Measurements from ENCODE around the gene R3HDML.
"Not testable (repeated sequence)": the region's sequence is repeated elsewhere in the genome, so short reads cannot be mapped to it uniquely, and the experiment has no call there.

R3HDML gene, protein sequence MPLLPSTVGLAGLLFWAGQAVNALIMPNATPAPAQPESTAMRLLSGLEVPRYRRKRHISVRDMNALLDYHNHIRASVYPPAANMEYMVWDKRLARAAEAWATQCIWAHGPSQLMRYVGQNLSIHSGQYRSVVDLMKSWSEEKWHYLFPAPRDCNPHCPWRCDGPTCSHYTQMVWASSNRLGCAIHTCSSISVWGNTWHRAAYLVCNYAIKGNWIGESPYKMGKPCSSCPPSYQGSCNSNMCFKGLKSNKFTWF

DNA sequence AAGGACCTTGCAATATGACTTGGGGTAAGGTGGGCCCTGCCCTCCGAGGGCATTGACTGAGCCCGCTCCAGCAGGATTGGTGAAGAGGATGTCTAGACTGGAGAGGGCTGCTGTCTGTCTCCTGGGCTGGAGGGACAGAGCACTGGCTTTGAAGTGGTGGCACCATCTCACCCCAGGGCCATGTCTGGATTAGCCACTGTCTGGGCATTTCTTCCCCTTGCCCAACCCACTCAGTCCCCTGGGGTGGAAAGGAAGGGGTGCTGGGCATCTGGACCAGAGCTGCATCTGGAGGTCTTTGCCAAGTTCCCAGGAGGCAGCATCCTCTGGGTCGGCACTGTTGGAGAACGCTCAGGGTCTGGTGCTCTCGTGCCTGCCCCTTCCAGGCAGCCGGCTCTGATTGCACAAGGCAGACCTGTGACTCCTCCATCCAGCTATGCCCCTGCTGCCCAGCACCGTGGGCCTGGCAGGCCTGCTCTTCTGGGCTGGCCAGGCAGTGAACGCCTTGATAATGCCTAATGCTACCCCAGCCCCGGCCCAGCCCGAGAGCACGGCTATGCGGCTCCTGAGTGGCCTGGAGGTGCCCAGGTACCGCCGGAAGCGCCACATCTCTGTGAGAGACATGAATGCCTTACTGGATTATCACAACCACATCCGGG is at the start of gene R3HDML:
Gene R3HDML, plus strand, starts transcription at position 319 of the 656 bp plus-strand sequence. Its CDS starts 115 bp downstream, at position 434.
- DNase-seq, result no peak

DNA sequence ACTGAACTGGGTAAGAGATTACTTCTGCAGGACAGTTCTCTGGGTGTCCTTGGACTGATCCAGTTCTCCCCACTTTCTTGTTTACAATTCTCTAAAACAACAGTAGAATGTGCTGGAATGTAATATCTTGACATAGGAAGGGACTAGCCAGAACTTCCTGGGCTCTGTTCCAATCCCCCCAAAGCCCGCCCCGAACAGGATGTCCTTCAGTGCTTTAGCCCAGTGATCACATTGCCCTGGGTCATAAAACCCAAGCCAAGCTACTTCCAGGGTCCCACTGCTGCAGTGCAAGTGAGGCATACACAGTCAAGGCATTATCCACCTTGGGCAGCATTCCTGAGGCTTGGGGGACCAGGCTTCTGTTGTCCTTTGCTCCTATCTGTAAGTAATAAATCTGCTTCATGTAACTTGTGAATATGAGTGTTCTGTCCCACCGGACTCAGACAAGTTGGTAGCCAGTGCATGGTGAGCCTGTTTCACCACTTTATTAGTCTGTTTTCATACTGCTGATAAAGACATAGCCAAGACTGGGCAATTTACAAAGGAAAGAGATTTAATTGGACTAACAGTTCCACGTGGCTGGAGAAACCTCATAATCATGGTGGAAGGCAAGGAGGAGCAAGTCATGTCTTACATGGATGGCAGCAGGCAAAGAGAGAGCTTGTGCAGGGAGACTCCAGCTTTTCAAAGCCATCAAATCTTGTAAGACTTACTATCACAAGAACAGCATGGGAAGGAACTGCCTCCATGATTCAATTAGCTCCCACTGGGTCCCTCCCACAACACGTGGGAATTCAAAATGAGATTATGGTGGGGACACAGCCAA is 49.4 kb upstream of the R3HDML start:
- no peak for DNase-seq

DNA sequence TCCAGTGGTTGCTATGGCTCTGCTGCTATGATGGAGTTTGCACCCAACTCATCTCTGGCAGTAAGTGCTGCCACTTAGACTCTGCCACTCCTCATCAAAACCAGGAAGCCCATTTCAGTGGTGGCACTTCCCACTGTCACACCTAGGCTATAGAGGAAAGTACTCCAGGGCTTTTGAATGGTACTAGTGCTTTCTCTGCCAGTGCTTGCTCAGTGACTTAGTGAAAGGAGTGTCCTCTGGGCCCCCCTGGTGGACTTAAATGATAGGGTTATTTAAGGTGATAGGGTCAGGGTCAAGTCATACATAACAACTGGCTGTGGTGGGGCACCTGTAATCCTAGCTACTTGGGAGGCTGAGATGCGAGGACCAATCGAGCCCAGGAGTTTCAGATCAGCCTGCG is 48.6 kb upstream of the R3HDML start:
- no peak for DNase-seq

DNA sequence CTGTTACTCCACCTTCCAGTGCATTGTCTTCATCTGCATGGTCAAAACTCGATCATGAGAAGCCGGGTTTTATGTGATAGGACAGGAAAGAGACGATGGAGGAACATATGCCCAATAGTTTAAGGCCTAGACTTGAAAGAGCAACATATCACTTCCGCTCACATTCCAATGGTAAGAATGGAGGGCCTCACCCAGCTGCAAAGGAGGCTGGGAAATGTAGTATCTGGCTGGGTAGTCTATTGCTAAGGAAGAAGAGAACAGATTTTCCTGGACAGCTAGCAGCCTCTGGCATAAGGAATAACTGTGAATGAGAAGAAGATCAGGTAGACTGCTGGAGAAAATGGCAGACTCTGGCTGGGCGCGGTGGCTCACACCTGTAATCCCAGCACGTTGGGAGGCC is 45.1 kb upstream of the R3HDML start:
- no peak for DNase-seq

DNA sequence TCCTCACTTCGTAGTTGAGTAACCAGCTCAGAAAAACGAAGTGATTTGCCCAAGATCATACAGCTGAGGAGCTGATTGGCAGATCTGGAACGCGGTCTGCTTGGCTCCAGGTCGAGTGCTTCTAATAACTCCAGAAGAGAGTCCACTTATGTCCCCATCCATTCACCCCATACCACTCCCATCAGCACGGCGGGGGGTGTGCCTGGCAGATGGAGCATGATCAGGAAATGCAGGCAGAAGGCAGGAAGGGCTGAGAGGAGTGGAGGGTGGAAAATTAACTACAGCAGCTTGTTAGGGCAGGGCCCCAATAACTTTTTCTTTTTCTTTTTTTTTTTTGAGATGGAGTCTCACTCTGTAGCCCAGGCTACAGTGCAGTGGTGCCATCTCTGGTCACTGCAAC is 40.8 kb upstream of the R3HDML start:
- DNase-seq, result no peak

DNA sequence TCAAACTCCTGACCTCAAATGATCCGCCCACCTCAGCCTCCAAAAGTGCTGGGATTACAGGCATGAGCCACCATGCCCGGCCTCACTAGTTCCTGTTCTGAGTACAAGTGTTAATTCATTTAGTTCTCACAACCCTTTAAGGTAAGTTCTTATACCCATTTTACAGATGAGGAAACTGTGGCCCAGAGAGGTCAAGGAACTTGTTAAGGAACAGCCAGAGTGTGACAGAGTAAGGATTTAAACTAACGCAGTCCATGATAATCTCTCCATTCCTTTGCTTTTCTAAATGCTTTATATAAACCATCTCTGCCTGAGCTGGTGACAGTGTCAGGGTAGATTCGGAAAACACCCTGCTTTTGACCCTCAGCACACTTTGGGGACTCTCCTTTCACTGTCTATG is 39.1 kb upstream of the R3HDML start:
- DNase-seq, result no peak

DNA sequence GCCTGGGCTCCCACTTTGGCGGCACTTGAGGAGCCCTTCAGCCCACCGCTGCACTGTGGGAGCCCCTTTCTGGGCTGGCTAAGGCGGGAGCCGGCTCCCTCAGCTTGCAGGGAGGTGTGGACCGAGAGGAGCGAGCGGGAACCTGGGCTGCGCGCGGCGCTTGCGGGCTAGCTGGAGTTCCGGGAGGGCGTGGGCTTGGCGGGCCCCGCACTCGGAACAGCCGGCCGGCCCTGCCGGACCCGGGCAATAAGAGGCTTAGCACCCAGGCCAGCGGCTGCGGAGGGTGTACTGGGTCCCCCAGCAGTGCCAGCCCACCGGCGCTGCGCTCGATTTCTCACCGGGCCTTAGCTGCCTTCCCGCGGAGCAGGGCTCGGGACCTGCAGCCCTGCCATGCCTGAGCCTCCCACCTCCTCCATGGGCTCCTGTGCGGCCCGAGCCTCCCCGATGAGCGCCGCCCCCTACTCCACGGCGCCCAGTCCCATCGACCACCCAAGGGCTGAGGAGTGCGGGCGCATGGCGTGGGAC is 37.8 kb upstream of the R3HDML start:
- not testable (repeated sequence) for DNase-seq

DNA sequence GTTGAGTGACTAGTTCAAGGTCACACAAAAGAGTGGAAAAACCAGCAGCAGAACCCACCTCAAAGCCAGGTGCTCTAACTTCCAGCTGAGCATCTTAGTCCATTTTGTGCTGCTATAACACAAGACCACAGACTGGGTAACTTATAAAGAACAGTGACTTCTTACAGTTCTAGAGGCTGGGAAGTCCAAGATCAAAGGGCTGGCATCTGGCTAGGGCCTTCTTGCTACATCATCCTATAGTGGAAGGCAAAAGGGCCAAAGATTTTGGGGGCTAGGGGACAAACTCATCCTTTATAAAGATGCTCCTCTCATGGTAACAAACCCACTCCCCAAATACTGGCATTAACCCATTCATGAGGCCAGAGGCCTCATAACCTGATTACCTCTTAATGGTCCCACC is 35.6 kb upstream of the R3HDML start:
- no peak for DNase-seq

DNA sequence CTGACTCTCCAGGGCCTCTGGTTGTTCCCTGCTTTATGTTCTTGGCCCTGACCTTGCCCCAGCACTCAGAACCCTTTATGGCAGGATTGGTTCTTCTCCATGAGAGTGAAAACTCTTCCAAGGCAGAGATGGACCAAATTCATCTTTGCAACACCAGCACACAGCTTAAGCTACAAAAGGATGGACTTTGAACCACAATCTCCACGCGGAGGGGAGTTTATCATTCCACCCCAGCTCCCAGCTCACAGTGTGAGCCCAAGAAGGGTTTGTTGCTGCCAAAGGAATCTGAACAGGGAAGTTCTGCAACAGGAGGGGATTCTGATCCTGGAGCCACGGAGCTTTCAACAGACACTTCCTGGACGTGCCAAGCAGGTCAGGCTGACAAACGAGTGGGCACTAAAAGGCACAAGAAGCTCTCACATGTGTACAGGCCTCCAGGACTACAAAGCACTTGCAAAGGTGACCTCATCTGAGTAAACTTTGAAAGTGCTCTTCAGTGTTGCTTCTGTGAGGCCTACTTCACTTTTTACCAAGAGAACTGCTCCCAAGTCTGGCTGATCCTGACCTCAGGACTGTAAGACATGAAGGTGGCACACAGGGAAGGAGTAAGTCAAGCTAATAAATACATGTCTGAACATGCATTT is 34.7 kb upstream of the R3HDML start:
- DNase-seq, result no peak

DNA sequence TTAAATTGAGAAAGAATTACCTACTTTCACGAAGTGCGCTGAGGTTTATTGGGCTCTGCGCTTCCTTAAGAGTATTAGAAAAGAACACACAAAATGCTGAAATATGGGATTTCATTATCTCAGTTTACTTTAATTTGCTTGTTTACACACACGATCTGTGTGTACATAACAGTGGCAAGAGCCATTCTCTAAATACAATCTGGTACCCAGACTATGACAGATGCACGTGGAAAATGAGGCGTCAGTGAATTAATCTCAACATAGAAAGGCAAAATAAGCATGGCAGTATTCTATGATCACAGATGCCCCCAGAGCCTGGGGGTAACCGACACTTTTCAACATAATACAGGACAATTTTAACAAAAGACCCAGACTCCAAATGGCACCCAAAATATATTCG is 34.1 kb upstream of the R3HDML start:
- DNase-seq, result no peak

DNA sequence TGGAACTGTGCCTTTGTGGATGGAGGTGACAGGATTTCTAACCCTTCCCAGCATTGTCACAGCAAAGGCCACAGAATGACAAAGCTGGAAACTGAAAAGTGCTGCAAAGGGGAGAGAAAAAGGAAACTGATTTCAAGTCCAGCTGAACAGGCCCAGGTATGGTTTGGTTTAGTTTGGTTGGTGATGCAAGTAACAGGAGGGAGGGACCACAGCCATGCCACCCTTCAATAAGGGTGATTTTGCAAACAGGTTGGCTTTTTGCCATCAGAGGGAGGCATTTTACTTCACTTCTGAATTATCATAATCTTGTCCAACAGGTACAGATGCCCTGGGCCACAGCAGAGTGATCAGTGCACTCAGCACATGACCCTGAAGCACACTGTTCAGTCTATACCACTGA is 32.5 kb upstream of the R3HDML start:
- no peak for DNase-seq

DNA sequence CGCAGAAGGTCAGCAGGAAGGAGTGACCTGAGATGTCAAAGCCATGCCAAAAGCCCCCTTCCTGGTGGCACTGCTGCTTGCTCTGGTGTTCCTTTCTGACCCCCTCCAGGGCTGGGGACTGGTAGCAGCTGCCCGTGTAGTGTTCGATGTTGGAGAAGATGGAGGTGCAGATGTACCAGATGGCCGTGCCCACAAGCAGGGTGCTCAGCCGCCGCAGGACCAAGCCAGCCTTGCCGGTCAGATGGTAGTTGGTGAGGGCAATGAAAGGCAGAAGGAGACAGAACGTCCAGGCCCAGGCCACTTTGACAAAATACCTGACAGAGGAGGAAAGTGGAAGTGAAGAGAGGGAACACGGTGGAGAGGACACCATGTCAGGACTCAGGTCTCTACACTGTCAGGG is 29.9 kb upstream of the R3HDML start:
- DNase-seq, result no peak

DNA sequence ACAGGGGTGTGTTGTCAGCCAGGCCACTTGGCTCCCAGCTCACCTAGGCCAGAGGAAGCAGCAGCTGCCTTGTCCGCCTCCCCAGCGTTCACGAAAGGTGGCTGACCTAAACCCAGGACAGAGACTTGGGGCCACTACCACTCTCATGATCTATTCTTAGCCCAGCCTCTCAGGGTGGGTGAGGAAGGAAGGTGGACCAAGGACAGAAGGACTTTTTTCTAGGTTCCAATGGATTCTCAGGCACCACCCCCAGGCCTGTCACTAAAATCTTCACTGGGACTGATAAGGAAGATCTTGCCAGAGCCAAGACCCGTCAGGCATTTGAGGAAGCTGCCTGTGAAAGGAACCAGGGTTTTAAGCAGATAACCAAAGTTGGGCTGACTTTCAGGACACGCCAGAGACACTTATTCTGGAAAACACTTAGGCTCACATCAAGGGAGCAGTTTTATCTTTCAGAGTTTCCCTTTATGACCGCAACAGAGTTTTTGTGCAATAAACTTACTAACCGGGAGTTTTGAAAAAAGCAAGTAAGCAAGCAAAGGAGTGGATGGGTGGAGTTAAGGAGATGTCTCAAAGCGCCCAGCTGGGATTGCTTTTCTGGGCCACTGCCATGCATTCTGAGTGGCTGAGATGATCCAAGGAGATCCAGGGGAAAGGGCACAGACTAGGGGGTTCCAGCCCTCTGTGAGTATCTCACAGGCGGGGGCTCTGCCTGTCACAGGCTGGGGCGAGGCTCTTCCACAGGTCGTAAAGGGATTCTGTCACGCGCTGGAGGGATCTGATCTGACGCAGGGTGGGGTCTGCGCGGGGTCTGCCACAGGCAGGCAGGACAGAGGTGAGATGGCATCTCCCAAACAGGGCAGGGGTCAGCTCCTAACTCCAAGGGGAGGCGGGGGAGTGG is 26.8 kb upstream of the R3HDML start:
- no peak for DNase-seq

DNA sequence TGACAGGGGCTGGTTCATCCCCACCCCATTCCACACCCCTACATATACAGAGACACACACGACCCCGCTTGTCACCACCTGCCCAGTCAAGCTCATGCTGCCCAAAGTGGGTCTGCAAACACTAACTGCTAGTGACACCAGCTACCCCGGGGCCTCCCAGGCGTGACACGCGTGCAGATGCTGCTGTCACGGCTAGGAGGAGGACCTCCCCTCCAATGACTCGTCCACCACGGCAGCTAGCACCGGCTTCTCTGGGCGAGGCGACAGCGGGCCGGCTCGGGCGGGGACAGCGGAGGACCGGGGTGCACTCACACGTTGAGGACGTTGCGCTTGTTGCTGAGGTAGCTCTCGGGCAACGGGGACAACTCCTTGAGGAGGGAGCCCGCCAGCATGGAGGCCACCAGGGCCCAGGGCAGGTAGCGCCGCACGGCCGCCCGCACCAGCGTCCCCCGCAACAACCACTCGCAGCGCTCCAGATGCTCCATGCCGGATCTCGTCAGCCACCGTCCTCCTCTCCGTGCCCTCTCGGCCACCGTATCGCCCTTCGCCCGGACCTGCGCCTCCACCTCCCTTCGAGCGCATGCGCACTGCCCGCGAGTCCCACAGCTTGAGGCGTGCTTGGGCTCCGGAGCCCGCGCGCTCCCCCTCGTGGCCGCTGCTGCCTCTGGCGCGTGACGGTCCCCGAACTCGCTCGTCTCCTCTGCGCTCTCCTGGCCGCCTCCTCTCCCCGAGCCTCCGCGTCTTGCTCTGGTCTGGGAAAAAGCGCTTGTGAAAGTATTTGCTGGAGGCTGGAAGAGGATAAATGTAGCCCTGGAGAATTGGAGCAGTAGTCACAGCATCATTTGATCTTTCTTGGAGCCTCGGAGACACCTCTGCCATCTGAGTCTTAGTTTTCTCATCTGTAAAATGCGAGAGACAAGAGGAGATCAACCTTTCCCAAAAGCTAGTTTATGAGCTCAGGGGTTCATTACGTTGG is 25.9 kb upstream of the R3HDML start, which contains the start of gene FITM2:
Gene FITM2, minus strand, starts transcription at position 539 of the 976 bp plus-strand sequence. Its CDS starts 54 bp downstream, at position 485.
- peak; percentile 99 for DNase-seq

DNA sequence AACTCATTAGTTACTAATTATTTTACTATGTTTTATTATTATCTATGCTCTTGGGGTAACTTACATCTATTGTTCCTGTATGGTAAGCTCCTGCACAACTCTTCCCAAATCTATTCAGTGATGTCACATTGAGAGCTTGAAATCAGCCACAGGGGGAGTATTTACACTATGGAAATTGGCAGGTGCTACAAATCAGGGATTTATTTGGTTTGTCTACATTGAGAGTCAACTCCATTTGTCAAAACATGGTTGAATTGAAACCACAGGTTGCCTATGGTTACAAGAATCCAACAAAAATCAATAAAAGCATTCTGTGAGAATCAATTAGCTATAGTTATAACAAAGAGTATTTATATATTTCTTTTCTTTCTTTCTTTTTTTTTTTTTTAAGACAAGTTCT is 22.0 kb upstream of the R3HDML start:
- no peak for DNase-seq

DNA sequence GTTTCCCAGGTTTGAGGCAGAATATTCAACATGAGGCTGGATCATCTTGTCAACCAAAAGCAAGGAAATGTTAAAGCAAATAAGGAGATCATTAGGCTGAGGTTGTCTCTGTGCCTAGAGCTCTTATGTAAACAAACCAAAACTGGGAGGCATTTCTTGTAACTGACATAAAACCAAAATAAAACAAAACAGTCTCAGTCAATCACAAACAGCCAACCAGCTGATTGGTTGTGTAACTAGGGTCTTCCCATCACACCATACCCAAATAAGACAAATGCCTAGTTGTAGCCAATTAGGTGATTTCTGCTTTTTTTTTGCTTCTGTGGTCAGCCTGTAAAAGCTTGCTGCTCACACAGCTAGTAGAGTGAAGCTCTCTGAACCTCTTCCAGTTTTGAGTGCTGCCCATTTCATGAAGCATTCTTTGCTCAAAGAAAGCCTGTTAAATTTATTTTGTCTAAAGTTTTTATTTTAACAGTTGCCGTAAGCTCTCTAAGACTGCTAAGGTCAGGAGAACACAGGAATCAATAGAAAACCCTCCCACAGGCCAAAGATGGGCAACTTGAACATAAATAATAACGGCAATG is 16.9 kb upstream of the R3HDML start:
- DNase-seq, result no peak

DNA sequence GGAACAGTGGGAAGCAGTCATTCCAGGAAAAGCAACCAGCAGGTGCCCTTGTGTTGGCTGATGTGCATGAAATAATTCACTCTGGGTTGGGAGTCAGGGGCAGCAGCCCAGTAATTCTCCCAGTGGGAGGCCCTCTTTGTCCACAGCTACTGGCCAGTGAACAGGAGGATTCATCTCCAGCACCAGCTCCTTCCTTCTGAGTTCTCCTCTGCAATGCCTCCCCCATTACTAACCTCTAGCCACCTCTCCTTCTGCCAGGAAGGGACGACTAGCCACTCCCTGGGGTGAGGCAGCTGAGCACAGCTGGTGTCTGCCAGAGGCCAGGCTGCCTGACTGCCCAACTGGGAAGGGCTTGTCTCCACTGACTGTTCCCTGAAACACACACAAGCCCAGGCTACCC is 12.5 kb upstream of the R3HDML start:
- DNase-seq, result no peak

DNA sequence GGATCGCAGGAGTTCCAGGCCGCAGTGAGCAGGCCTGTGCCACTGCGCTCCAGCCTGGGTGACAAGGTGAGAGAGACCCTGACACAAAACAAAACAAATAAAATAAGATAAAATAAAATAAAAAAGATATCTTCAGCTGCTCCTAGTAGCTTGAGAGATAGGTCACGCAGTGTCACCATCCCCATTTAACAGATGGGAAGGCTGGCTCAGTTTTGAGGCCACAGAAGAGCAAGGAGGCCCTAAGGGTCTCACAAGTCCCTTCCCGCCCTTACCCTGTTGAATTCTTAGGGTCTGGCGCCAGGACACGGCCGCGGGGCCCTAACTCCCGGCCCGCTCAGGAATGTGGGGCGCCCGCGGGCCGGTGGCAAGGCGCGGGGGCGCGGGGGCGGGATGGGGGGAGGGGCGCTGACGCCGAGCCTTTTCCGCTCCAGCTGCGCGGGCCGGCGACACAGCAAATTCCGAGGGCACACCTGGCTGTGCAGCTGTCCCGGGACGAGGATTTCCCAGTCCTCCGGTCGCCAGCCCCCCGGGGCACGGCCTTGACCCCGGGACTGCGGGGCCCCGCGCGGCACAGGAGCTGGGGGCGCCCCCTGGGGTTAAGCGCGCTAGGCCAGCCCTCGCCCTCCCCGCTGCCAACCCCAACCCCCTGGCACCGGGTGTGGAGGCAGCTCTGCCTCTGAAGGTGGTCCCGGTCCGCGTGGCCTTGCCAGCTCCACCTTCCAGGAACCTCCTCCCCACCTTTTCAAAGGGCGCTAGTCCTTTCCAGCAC is 10.3 kb upstream of the R3HDML start:
- DNase-seq, result no peak

DNA sequence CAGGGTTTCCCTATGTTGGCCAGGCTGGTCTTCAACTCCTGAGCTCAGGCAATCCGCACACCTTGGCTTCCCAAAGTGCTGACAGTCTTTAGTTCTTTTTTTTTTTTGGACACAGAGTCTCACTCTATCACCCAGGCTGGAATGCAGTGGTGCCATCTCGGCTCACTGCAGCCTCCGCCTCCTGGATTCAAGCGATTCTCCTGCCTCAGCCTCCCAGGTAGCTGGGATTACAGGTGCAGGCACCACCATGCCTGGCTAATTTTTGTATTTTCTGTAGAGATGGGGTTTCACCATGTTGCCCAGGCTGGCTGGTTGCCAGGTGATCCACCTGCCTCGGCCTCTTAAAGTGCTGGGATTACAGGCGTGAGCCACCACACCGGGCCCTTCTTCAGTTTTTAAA is 9.1 kb upstream of the R3HDML start:
- not testable (repeated sequence) for DNase-seq

Measured in right forelimb (tissue), 1 donor.